HepG2 (cell line): ENCODE results near the gene TSEN54. TPM values are rescaled to one million over a fixed set of nuclear protein-coding genes. Genes with fewer than 3 reads are reported as not detected.

ENCODE experiments used
- GTF2F1 ChIP-seq: fragments of 150-350 bp; IDR thresholded peaks from 2 replicates; pipeline ENCODE4 v1.6.1; 2014; ENCODE audit warnings: low read length
- HCFC1 ChIP-seq: fragments of 150-350 bp; IDR thresholded peaks from 2 replicates; pipeline ENCODE4 v1.6.1; 2014; ENCODE audit warnings: low read depth, low read length
- ISX ChIP-seq: sonication (generic); formaldehyde crosslinking; conservative IDR thresholded peaks from 2 replicates; pipeline ENCODE4 v1.5.0; 2020; ENCODE audit warnings: missing genetic modification reagents
- MIER3 ChIP-seq: IDR thresholded peaks from 2 replicates; pipeline ENCODE4 v1.6.1; 2016; ENCODE audit warnings: missing compliant biosample characterization, borderline replicate concordance
- NONO ChIP-seq, 2 experiments: fragments of 450-650 bp in 1 of 2; sonication (generic) in 1 of 2; formaldehyde crosslinking in 1 of 2; IDR thresholded peaks in 1 of 2; conservative IDR thresholded peaks in 1 of 2; 2 replicates each; pipeline versions ENCODE4 v1.6.1 to v1.8.0; 2017 to 2022; ENCODE audit warnings: mild to moderate bottlenecking in 1 of 2, missing genetic modification reagents in 1 of 2, moderate library complexity in 1 of 2
- NR3C1 ChIP-seq: sonication (generic); formaldehyde crosslinking; IDR thresholded peaks from 2 replicates; pipeline ENCODE4 v1.4.0; 2020; ENCODE audit warnings: missing genetic modification reagents
- PLRG1 ChIP-seq: fragments of 450-650 bp; conservative IDR thresholded peaks from 2 replicates; pipeline ENCODE4 v1.6.1; 2016
- PRPF4 ChIP-seq: fragments of 200-400 bp; formaldehyde crosslinking; IDR thresholded peaks from 2 replicates; pipeline ENCODE4 v1.6.1; 2016; ENCODE audit warnings: low read length, low read depth; ENCODE audit not compliant: poor library complexity, severe bottlenecking
- SMARCC2 ChIP-seq: fragments of 450-650 bp; IDR thresholded peaks from 2 replicates; pipeline ENCODE4 v1.6.1; 2017; ENCODE audit warnings: antibody characterized with exemption, mild to moderate bottlenecking
- SSRP1 ChIP-seq: IDR thresholded peaks from 2 replicates; pipeline ENCODE4 v1.6.1; 2016; ENCODE audit warnings: control low read depth
- YEATS4 ChIP-seq: sonication (generic); formaldehyde crosslinking; IDR thresholded peaks from 2 replicates; pipeline ENCODE4 v1.4.0; 2020; ENCODE audit warnings: missing genetic modification reagents, borderline replicate concordance
- ZFP36L1 ChIP-seq: sonication (generic); formaldehyde crosslinking; IDR thresholded peaks from 2 replicates; pipeline ENCODE4 v1.8.0; 2022; ENCODE audit warnings: mild to moderate bottlenecking, missing genetic modification reagents, moderate library complexity
- ZNF180 ChIP-seq: sonication (generic); formaldehyde crosslinking; IDR thresholded peaks from 2 replicates; pipeline ENCODE4 v1.4.0; 2020; ENCODE audit warnings: low read depth, missing genetic modification reagents, borderline replicate concordance
- ZNF280D ChIP-seq: sonication (generic); formaldehyde crosslinking; IDR thresholded peaks from 2 replicates; pipeline ENCODE4 v1.5.1; 2020; ENCODE audit warnings: mild to moderate bottlenecking, missing genetic modification reagents
- ZNF562 ChIP-seq: sonication (generic); formaldehyde crosslinking; IDR thresholded peaks from 2 replicates; pipeline ENCODE4 v1.8.0; 2022; ENCODE audit warnings: missing genetic modification reagents, borderline replicate concordance
- ZNF790 ChIP-seq: sonication (generic); formaldehyde crosslinking; IDR thresholded peaks from 2 replicates; pipeline ENCODE4 v1.8.0; 2022; ENCODE audit warnings: missing genetic modification reagents, mild to moderate bottlenecking, borderline replicate concordance
- polyA plus RNA-seq, 8 experiments: library from polyadenylated mRNA; depleted of rRNA in 3 of 8; stranded (reverse) in 7 of 8; unstranded in 1 of 8; fragments of >200 nt; fragmentation: Illumina TruSeq in 4 of 8; extraction: Trizol in 4 of 8; gene quantifications; 2 replicates each; pipeline versions ENCODE4 v1.2.1 to v1.2.3, GENCODE V29; 2011 to 2016; ENCODE audit warnings: low read depth in 4 of 8, missing spikeins in 1 of 8, mixed read lengths in 1 of 8; ENCODE audit not compliant: insufficient read depth in 1 of 8
- total RNA-seq, 5 experiments: library from RNA; depleted of rRNA; stranded (reverse); fragments of >200 nt; fragmentation: Illumina TruSeq; extraction: Trizol; gene quantifications; 2 replicates each; pipeline ENCODE4 v1.2.3, GENCODE V29; 2016; ENCODE audit warnings: low read depth in 1 of 5
- TF ChIP-seq, protein P1 (sequence below): sonication (generic); formaldehyde crosslinking; IDR thresholded peaks from 2 replicates; pipeline ENCODE4 v1.4.0; 2020; ENCODE audit warnings: missing genetic modification reagents
- TF ChIP-seq, protein P2 (sequence below): IDR thresholded peaks from 2 replicates; pipeline ENCODE4 v1.6.1; 2016; ENCODE audit warnings: missing compliant biosample characterization, missing genetic modification reagents, borderline replicate concordance
- TF ChIP-seq, protein P3 (sequence below): sonication (generic); formaldehyde crosslinking; conservative IDR thresholded peaks from 2 replicates; pipeline ENCODE4 v1.4.0; 2020; ENCODE audit warnings: missing genetic modification reagents
- TF ChIP-seq, protein P4 (sequence below): sonication (generic); formaldehyde crosslinking; IDR thresholded peaks from 2 replicates; pipeline ENCODE4 v1.5.0; 2020; ENCODE audit warnings: missing genetic modification reagents
- TF ChIP-seq, protein P5 (sequence below): IDR thresholded peaks from 2 replicates; pipeline ENCODE4 v1.6.1; 2016

Gene TSEN54
- total and polyA plus RNA-seq, 2 of the 13 experiments (the other 11 are each of a cell fraction or from before 2014, with no cell fraction given): 62.9 to 63.3 TPM

DNA sequence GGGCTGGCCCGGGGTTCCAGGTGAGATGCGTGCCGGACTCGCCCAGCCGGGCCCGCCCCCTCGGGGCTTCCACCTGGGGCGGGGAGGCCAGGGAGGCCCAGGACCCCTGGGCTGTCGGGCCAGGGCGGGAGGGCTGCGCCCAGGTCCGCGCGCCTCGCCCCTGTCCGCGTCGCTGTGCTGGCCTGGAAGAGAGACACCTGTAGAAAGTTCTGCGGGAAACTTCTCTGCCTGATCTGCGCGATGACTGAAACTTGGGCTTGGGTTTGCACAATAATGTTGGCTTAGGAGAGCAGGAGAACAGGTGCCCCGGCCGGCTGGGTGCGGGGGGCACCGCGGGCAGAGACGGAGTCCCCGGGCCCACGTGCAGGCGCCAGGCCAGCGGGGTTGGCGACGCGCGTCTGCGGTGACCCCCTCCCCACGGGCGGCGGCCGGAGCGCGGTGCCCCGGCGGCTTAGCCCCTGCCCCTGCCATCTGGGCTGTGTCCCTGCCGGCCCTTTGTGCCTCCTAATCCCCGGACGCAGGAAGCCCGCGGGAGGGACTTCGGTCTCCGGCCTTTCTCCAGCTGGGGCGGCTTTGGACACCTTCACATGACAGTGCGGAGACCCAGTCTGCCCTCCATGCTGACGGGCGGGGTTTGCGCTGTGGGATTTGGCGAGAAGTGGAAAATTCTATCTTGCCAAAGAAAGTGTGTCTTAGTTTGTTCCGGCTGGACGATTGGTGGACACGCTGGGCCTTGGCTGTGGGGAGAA is 9.7 kb downstream of the TSEN54 start (continued):
- TF ChIP-seq, protein P1, sequence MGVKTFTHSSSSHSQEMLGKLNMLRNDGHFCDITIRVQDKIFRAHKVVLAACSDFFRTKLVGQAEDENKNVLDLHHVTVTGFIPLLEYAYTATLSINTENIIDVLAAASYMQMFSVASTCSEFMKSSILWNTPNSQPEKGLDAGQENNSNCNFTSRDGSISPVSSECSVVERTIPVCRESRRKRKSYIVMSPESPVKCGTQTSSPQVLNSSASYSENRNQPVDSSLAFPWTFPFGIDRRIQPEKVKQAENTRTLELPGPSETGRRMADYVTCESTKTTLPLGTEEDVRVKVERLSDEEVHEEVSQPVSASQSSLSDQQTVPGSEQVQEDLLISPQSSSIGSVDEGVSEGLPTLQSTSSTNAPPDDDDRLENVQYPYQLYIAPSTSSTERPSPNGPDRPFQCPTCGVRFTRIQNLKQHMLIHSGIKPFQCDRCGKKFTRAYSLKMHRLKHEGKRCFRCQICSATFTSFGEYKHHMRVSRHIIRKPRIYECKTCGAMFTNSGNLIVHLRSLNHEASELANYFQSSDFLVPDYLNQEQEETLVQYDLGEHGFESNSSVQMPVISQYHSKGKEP (CRISPR knock-in tag): peak; percentile 59; the same call in 1 of the 2 replicates
- TF ChIP-seq ZNF790 (CRISPR knock-in tag) (no peak), MIER3 (CRISPR knock-in tag) (no peak), YEATS4 (peak; percentile 51; the same call in 1 of the 2 replicates), NONO (IDR thresholded peaks at IDR 0.05) (no peak), NONO (CRISPR knock-in tag; conservative IDR thresholded peaks at IDR 0.05) (0 out of 2 replicates have a peak, but pooled peaks have one; percentile 16), ISX (CRISPR knock-in tag) (0 out of 2 replicates have a peak, but pooled peaks have one; percentile 30), ZNF180 (CRISPR knock-in tag) (no peak), NR3C1 (CRISPR knock-in tag) (no peak), SMARCC2 (no peak), ZNF280D (CRISPR knock-in tag) (no peak), SSRP1 (no peak), ZNF562 (CRISPR knock-in tag) (no peak), ZFP36L1 (CRISPR knock-in tag) (no peak), PLRG1 (no peak), GTF2F1 (no peak), HCFC1 (no peak), PRPF4 (no peak)
- TF ChIP-seq, protein P2, sequence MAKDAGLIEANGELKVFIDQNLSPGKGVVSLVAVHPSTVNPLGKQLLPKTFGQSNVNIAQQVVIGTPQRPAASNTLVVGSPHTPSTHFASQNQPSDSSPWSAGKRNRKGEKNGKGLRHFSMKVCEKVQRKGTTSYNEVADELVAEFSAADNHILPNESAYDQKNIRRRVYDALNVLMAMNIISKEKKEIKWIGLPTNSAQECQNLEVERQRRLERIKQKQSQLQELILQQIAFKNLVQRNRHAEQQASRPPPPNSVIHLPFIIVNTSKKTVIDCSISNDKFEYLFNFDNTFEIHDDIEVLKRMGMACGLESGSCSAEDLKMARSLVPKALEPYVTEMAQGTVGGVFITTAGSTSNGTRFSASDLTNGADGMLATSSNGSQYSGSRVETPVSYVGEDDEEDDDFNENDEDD (CRISPR knock-in tag): peak; percentile 51; the same call in 1 of the 2 replicates
- TF ChIP-seq, protein P3, sequence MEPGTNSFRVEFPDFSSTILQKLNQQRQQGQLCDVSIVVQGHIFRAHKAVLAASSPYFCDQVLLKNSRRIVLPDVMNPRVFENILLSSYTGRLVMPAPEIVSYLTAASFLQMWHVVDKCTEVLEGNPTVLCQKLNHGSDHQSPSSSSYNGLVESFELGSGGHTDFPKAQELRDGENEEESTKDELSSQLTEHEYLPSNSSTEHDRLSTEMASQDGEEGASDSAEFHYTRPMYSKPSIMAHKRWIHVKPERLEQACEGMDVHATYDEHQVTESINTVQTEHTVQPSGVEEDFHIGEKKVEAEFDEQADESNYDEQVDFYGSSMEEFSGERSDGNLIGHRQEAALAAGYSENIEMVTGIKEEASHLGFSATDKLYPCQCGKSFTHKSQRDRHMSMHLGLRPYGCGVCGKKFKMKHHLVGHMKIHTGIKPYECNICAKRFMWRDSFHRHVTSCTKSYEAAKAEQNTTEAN: 0 out of 2 replicates have a peak, but pooled peaks have one; percentile 15
- TF ChIP-seq, protein P4, sequence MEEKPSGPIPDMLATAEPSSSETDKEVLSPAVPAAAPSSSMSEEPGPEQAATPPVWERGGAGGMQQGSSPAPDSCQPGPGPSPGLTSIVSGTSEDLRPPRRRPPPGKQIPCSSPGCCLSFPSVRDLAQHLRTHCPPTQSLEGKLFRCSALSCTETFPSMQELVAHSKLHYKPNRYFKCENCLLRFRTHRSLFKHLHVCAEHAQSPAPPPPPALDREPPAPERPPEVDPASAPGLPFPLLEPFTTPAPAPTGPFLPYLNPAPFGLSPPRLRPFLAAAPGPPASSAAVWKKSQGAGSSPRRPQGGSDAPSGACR (CRISPR knock-in tag): no peak
- TF ChIP-seq, protein P5, sequence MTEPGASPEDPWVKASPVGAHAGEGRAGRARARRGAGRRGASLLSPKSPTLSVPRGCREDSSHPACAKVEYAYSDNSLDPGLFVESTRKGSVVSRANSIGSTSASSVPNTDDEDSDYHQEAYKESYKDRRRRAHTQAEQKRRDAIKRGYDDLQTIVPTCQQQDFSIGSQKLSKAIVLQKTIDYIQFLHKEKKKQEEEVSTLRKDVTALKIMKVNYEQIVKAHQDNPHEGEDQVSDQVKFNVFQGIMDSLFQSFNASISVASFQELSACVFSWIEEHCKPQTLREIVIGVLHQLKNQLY: 0 out of 2 replicates have a peak, but pooled peaks have one; percentile 10
